Heart left ventricle (tissue), 13 donors: ENCODE data around the gene CCDC137.

ENCODE experiments used
- CTCF ChIP-seq, 12 donors: fragments of 200-600 bp; sonication (generic) in 4 of 12; IDR thresholded peaks; one replicate each; pipeline versions ENCODE4 v1.5.0 to v1.8.0; 2018 to 2022; ENCODE audit warnings: antibody characterized with exemption in 12 of 12, mild to moderate bottlenecking in 5 of 12
- POLR2A ChIP-seq, 2 donors: fragments of 450-650 bp; IDR thresholded peaks; one replicate each; pipeline ENCODE4 v1.6.1; 2017; ENCODE audit warnings: antibody characterized with exemption in 2 of 2, mild to moderate bottlenecking in 2 of 2, moderate library complexity in 2 of 2
- donor health status: ischemic (EF 13 %, LVEDD 7.1; RV severe dilation, severe dysfunction).
- donor health status: DM: no; HTN: yes; CAD: no.
- donor health status: DM: no; HTN: no; CAD: no.
- donor health status: ischemic (EF 25% LVEDD 6.9; RV normal size, moderate dysfunction).
- donor health status: ischemic (EF 25% LVEDD 5.7; RV mildly dilated, moderate dysfunction).
- donor health status: ischemic (EF 35%, LVEDD 5.7; RV mildly dilated, moderate dysfunction).
- donor health status: nonischemic (EF 11% LVEDD 7.7; RV severe dilation, severe dysfunction).
- donor health status: DM: yes; HTN: yes; CAD: no.
- donor health status: PGD.
- donor health status: ischemic (EF 29% LVEDD 5.4; RV normal size, mild dysfunction).
- donor health status: nonischemic (EF 23%, LVEDD 6.1; RV moderate dilation, normal function).

- TF ChIP-seq CTCF (IDR thresholded peaks at IDR 0.05) (no peak), POLR2A (IDR thresholded peaks at IDR 0.05) (no peak)
These were observed 18.4 kb upstream of the CCDC137 start for GRCh38 chr17:81648013-81648706.
